Lung (tissue), 13 donors: ENCODE data around the gene PASK. TPM values are rescaled to one million over a fixed set of nuclear protein-coding genes. Genes with fewer than 3 reads are reported as not detected.

Experiments used
- ATAC-seq: fragments of 200-7000 bp; cut with Tn5 transposase; one replicate; pipeline ENCODE4 v1.9.1; 2020; ENCODE audit warnings: moderate number of reproducible peaks; ENCODE audit not compliant: insufficient read depth, low FRiP score
- DNase-seq, 3 donors: peaks; one replicate each; pipeline ENCODE4 v3.0.0-alpha.2; 2013 to 2017
- H3K27ac ChIP-seq, 2 donors: one replicate each; pipeline ENCODE4 v1.5.1; 2013; ENCODE audit warnings: mild to moderate bottlenecking in 2 of 2, moderate library complexity in 2 of 2, control low read depth in 1 of 2, inconsistent platforms in 1 of 2, low read depth in 1 of 2, low read length in 1 of 2
- H3K27me3 ChIP-seq, 3 donors: one replicate each; pipeline ENCODE4 v1.5.1; 2013; ENCODE audit warnings: low read length in 2 of 3; ENCODE audit not compliant: control insufficient read depth in 3 of 3, insufficient read depth in 3 of 3
- H3K36me3 ChIP-seq, 4 donors: one replicate each; pipeline ENCODE4 v1.5.1; 2013; ENCODE audit warnings: low read length in 4 of 4, mild to moderate bottlenecking in 1 of 4, moderate library complexity in 1 of 4; ENCODE audit not compliant: control insufficient read depth in 4 of 4, insufficient read depth in 4 of 4
- H3K4me1 ChIP-seq, 5 donors: one replicate each; pipeline ENCODE4 v1.5.1; 2013; ENCODE audit warnings: low read length in 5 of 5, mild to moderate bottlenecking in 2 of 5, moderate library complexity in 1 of 5; ENCODE audit not compliant: control insufficient read depth in 5 of 5, insufficient read depth in 5 of 5
- H3K4me3 ChIP-seq: one replicate; pipeline ENCODE4 v1.5.1; 2013; ENCODE audit warnings: mild to moderate bottlenecking, control low read depth, moderate library complexity
- H3K9ac ChIP-seq, 2 donors: one replicate each; pipeline ENCODE4 v1.5.1; 2013; ENCODE audit warnings: low read length in 2 of 2, control low read depth in 1 of 2; ENCODE audit not compliant: insufficient read depth in 1 of 2
- H3K9me3 ChIP-seq, 4 donors: one replicate each; pipeline ENCODE4 v1.5.1; 2013; ENCODE audit warnings: low read length in 3 of 4, mild to moderate bottlenecking in 1 of 4, moderate library complexity in 1 of 4; ENCODE audit not compliant: control insufficient read depth in 4 of 4, insufficient read depth in 3 of 4
- WGBS, 2 donors: extraction: QIAGEN DNeasy Blood & Tissue Kit; methylation state at CpG; one replicate each; pipeline ENCODE4 v1.1.7; 2013; 5-methylcytosine and 5-hydroxymethylcytosine counted together
- polyA plus RNA-seq, 2 donors: library from polyadenylated mRNA; stranded (reverse); fragments of 200-250 nt; gene quantifications; one replicate each; pipeline ENCODE4 v1.2.1, GENCODE V29; 2013
- small RNA-seq: library from RNA; depleted of rRNA; stranded (forward); fragments of <200 nt; gene quantifications from one replicate; pipeline ENCODE3, GENCODE V24; 2014; ENCODE audit warnings: low replicate concordance
- total RNA-seq, 2 donors: library from RNA; depleted of rRNA in 1 of 2; stranded (reverse); fragments of >200 nt in 1 of 2; gene quantifications; one replicate each; pipeline ENCODE4 v1.2.1, GENCODE V29; 2014 to 2021
- TF ChIP-seq, protein P1 (sequence below): IDR thresholded peaks from 2 replicates; pipeline ENCODE4 v1.5.1; 2012; ENCODE audit warnings: mild to moderate bottlenecking; ENCODE audit errors: control extremely low read depth, extremely low read depth
- donor health status: control.
- donor health status: control.
- donor health status: Bipolar disorder and iron deficiency.
- donor health status: healthy.
- donor health status: DM: yes; HTN: yes; CAD: no.

PASK gene
- total and polyA plus RNA-seq, 4 donors, result 3.5 to 21.8 (median 13.2) TPM

DNA sequence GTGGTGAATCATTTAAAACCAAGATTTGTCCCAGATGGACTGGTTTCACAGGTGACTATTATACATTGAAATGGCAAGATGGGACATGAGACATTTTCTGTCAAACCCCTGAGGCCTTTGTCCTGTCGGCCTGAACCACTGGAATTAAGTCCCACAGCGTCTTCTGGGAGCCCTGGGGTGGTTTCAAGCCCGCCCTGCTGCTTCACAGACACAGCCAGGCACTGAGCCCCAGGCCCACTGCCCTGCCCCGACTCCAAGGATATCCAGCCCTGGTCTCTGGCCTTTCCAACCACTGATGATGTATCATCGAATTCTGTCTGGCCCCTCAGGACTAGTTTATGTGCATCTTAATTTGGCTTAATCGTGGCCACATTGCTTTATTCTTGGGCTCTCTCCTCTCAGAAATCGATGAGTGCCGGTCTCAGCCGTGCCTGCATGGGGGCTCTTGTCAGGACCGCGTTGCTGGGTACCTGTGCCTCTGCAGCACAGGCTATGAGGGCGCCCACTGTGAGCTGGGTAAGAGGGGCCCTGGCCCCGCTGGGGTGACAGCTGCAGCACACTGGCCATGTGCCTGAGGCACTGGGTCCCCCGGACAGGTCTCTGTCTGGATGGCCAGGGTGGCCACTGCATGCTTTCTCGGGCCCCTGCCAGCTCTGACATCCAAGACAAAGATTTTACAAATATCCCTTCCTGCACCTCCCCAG, 86.7 kb downstream of the PASK start:
- WGBS, 2 donors, result 89 to 90% methylated on average over 15 of the region's 15 CpGs
- Histone ChIP-seq H3K4me3 (no peak overlapping the region), H3K9me3 (no peaks in the 10 kb centered on the region), H3K4me1 (peaks cover 0 to 7% (median 0%) of the 10 kb centered on the region in 5 donors), H3K27me3 (peaks cover 0 to 2% (median 0%) of the 10 kb centered on the region in 3 donors), H3K36me3 (peaks cover 0 to 18% (median 7%) of the 10 kb centered on the region in 4 donors), H3K27ac (no peak overlapping the region), H3K9ac (no peak overlapping the region)
- ATAC-seq (no peak), DNase-seq (no peak)
- TF ChIP-seq, protein P1, sequence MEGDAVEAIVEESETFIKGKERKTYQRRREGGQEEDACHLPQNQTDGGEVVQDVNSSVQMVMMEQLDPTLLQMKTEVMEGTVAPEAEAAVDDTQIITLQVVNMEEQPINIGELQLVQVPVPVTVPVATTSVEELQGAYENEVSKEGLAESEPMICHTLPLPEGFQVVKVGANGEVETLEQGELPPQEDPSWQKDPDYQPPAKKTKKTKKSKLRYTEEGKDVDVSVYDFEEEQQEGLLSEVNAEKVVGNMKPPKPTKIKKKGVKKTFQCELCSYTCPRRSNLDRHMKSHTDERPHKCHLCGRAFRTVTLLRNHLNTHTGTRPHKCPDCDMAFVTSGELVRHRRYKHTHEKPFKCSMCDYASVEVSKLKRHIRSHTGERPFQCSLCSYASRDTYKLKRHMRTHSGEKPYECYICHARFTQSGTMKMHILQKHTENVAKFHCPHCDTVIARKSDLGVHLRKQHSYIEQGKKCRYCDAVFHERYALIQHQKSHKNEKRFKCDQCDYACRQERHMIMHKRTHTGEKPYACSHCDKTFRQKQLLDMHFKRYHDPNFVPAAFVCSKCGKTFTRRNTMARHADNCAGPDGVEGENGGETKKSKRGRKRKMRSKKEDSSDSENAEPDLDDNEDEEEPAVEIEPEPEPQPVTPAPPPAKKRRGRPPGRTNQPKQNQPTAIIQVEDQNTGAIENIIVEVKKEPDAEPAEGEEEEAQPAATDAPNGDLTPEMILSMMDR, result no peak

DNA sequence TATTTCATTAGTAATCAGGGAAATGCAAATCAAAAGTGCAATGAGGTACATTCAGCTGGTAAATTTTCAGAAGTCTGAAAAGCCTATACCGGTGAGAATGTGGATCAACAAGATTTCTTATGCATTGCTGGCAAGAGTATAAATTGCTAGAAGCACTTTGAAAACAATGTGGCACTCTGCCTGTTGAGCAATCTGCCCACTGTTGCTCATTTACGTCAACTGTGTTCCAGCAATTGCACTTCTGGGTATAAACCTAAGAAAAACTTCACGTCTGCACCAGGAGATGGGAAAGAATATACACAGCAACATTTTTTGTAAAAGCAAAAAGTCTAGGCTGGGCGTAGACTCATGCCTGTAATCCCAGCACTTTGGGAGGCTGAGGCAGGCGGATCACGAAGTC, 88.0 kb downstream of the PASK start:
- DNase-seq, result peak in 2 of 3 donors; percentile 61 to 78

More for the DNA sequence above, 88.0 kb downstream of the PASK start:
- H3K9me3 ChIP-seq, result no peaks in the 10 kb centered on the region
- 68 to 79% methylated on average over 6 of the region's 6 CpGs for WGBS, 2 donors
- H3K27me3 ChIP-seq, result peaks cover 0 to 2% (median 0%) of the 10 kb centered on the region in 3 donors
- peaks cover 0 to 9% (median 7%) of the 10 kb centered on the region in 4 donors for H3K36me3 ChIP-seq
- TF ChIP-seq, protein P1, result no peak
- no peak overlapping the region for H3K27ac ChIP-seq
- no peak overlapping the region for H3K9ac ChIP-seq
- H3K4me3 ChIP-seq, result no peak overlapping the region
- ATAC-seq, result no peak
- H3K4me1 ChIP-seq, result peaks cover 0 to 7% (median 0%) of the 10 kb centered on the region in 5 donors

Small RNA genes lying within 50 kb of the gene (small RNA-seq; reads per million reads assigned to genes)
- gene AC005237.2, result not detected

Other genes with a start within 250 kb of the PASK start
- 10 to 100 TPM in 1 of 2 donors, 1 to 10 TPM in 1; 5.6 to 17.4 TPM for gene CROCC2, start 243.1 kb downstream of the PASK start, total RNA-seq
- gene CROCC2, start 243.1 kb downstream of the PASK start, polyA plus RNA-seq, result 1 to 10 TPM; 1.3 to 3.1 TPM
- 10 to 100 TPM; 57.1 to 74.6 TPM for gene SNED1, start 150.9 kb downstream of the PASK start, total RNA-seq
- 10 to 100 TPM in 1 of 2 donors, 1 to 10 TPM in 1; 5.9 to 12.3 TPM for gene SNED1, start 150.9 kb downstream of the PASK start, polyA plus RNA-seq
- gene MTERF4, start 47.2 kb downstream of the PASK start, total RNA-seq, result 10 to 100 TPM; 24.7 to 50.1 TPM
- 10 to 100 TPM; 23.5 to 30.3 TPM for gene MTERF4, start 47.2 kb downstream of the PASK start, polyA plus RNA-seq
- 10 to 100 TPM; 54.6 to 65.5 TPM for gene PPP1R7, start 995 bp upstream of the PASK start, total RNA-seq
- gene PPP1R7, start 995 bp upstream of the PASK start, polyA plus RNA-seq, result 10 to 100 TPM; 66.3 to 78.1 TPM
- gene ANO7, start 39.2 kb upstream of the PASK start, total RNA-seq, result under 1 TPM; 0.74 to 0.98 TPM
- gene ANO7, start 39.2 kb upstream of the PASK start, polyA plus RNA-seq, result 1 to 10 TPM in 1 of 2 donors, under 1 TPM in 1; 0.71 to 1.1 TPM
- gene HDLBP, start 166.2 kb upstream of the PASK start, total RNA-seq, result 100 to 1,000 TPM; 415 to 595 TPM
- 100 to 1,000 TPM; 165 to 216 TPM for gene HDLBP, start 166.2 kb upstream of the PASK start, polyA plus RNA-seq
- 100 to 1,000 TPM; 337 to 755 TPM for gene SEPTIN2, start 166.5 kb upstream of the PASK start, total RNA-seq
- gene SEPTIN2, start 166.5 kb upstream of the PASK start, polyA plus RNA-seq, result 100 to 1,000 TPM; 114 to 178 TPM
- gene FARP2, start 206.8 kb upstream of the PASK start, total RNA-seq, result 10 to 100 TPM; 38.8 to 49.7 TPM
- gene FARP2, start 206.8 kb upstream of the PASK start, polyA plus RNA-seq, result 10 to 100 TPM in 1 of 2 donors, 1 to 10 TPM in 1; 9.9 to 16.0 TPM